GM21360 (cell line): ENCODE measurements around the gene S1PR4.
"Not testable (repeated sequence)": the region's sequence is repeated elsewhere in the genome, so short reads cannot be mapped to it uniquely, and the experiment has no call there.

Experiments used
- ATAC-seq: cut with Tn5 transposase; IDR thresholded peaks from one replicate; pipeline ENCODE4 v1.9.1; 2021; ENCODE audit warnings: mild to moderate bottlenecking, moderate library complexity; ENCODE audit not compliant: unreplicated experiment

The S1PR4 gene

DNA sequence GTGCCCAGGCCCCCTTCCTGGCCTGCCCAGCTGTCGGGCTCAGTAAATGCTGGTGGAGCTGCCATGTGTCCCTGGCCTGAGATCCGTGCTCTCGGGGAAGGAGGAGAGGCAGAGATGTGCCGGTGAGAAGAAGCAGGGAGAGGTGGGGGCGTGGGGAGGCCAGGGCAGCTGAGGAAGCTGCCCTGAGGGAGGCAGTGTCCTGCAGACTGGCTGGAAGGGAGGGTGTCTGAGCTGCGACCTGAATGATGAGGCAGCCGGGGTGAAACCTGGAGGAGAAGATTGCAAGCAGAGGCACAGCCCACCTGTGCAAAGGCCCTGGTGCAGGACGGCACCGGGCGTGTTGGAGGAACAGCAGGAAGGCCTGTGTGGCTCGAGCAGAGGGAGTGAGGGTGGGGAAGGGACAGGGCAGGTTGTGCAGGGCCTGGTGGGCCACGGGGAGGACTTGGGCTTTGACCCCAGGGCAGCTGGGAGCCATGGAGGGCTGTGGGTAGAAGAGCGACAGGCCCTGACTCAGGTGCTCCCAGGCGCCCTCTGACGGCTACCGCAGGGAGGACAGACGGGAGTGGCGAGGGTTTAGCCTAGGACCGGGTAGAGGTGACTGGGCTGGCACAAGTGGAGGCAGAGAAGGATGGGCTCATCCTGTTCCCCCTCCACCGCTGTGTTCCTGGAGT lies 31.9 kb downstream of the S1PR4 start:
- no peak for ATAC-seq

DNA sequence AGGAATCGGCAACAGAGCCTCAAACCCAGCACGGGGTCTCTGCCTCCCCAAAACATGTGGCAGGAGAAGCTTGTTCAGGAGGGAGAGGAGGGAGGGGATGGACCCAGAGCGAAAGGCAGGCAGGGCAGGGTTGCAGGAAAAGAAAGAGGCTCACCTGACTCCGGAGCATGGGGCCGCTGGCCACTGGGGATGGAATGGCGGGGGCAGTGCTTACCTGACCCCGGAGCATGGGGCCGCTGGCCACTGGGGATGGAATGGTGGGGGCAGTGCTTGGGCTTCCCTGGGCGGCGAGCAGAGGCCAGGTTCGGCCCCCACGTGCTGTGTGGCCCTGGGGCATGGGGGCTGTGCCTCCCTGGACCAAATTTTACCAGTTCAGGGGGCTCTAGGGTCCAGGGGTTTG lies 32.6 kb downstream of the S1PR4 start:
- no peak for ATAC-seq

GRCh38 chr19:3213159-3213558 lies 34.6 kb downstream of the S1PR4 start:
- no peak for ATAC-seq

DNA sequence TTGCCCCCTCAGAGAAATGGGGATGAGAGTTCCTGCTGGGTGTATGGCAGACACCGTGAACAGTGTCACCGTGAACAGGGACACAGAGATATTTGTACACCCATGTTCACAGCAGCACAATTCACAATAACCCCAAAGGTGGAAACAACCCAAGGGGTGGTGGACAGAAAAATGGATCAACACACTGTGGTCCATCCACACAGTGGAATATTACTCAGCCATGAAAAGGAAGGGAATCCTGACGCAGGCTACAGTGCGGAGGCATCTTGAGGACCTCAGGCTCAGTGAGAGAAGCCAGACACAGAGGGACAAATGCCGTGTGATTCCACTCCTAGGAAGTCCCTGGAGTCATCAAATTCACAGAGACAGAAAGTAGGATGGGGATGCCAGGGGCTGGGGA lies 38.3 kb downstream of the S1PR4 start:
- no peak for ATAC-seq

DNA sequence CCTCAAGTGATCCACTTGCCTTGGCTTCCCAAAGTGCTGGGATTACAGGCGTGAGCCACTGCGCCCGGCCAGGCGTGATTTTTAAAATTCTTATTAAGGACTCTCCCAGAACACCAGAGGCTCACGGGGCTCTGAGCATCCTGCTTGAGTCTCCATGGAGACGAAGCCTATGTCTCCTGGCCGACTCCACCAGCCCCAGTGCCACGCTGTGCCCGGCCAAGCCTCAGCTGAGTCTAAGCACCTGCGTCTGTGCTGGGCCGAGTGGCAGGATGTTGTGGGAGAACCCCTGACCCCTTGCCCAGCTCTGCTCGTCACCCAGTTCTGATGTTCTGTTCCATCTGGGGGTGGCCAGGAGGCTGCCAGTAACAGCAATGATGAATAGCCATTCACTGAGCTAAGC lies 42.0 kb downstream of the S1PR4 start:
- no peak for ATAC-seq

GRCh38 chr19:3221576-3221975 lies 43.0 kb downstream of the S1PR4 start:
- not testable (repeated sequence) for ATAC-seq

DNA sequence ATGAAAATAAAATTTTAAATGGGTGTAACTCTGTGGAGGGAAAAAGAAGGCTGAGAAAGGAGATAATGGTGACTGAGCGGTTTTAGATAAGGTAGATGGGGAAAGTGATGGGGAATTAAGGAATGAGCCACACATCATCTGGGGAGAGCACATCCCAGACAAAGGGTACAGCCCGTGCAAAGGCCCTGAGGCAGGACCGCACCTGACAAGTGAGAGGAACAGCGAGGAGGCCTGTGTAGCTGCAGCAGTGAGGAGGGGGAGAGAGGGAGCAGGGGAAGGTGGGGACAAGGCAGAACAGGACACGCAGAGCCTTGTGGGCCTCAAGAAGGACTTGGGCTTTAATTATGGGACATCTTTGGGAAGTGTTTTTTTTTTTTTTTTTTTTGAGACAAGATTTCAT lies 44.1 kb downstream of the S1PR4 start:
- ATAC-seq: no peak

GRCh38 chr19:3224346-3225168 lies 46.0 kb downstream of the S1PR4 start, which contains the start of gene CELF5:
Gene CELF5, plus strand, starts transcription at chr19:3224661. Its CDS starts 79 bp downstream, at chr19:3224740.
- ATAC-seq: no peak

GRCh38 chr19:3225169-3225485 lies 46.6 kb downstream of the S1PR4 start:
- ATAC-seq: no peak

- no peak for ATAC-seq
Measured at GRCh38 chr19:3225677-3226093, 47.1 kb downstream of the S1PR4 start.

DNA sequence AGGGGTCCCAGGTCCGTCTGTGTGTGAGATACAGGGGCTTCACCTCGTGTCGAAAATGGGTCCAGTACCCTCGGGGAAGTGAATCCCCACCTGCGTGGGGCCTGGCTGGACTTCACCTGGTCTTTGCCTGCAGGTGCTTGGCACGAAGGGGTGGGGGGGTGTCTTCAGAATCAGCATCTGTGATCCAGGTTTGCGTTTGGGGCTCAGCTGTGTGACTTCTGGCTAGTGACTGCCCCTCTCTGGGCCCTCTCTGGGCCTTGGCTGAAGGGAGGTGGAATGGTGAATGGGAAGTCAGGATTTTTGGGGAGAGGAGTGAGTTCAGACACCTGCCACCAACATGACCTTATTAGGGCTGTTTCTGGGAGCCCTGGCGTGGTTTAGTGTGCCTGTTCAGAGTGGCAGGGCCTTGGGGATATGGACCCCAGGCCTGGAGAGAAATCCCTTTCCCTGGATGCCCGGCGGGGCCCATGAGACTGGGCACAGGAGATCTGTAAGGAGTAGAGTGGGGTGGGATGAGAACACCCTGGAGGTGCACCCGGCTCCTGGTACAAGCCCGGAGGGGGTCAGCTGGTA lies 48.6 kb downstream of the S1PR4 start:
- no peak for ATAC-seq

DNA sequence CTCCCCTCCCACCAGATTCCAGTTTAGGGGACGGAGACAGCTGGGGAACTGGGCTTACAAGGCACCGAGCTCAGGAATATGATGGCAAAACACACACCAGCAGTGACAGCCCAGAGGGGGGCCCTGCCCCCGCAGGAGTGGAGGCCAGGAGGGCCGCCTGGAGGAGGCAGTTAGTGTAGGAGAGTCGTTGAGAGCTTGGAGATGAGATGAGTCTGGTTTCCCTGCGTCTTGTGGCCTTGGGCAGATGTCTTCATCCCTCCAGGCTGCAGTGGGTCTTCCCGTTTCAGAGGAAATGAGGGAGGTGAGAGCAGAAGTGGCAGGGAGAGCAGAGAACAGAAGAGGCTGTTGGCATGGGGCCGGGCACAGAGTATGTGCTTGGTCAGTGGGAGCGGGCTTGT lies 50.8 kb downstream of the S1PR4 start:
- no peak for ATAC-seq
